GM23338 (cell line): ENCODE measurements around the gene GAK. TPM values are rescaled to one million over a fixed set of nuclear protein-coding genes. Genes with fewer than 3 reads are reported as not detected.

Experiments
- ATAC-seq: fragments of 200-7000 bp; cut with Tn5 transposase; 3 replicates; pipeline ENCODE4 v1.9.1; 2020
- DNase-seq: peaks from one replicate; pipeline ENCODE4 v3.0.0-alpha.2; 2015; ENCODE audit warnings: low spot score
- H2AFZ ChIP-seq: fragments of 200-600 bp; sonication (generic); 2 replicates; pipeline ENCODE4 v1.8.0; 2016; ENCODE audit warnings: antibody characterized with exemption, mild to moderate bottlenecking, moderate library complexity
- H3F3A ChIP-seq: fragments of 200-600 bp; sonication (generic); replicated peaks from 2 replicates; pipeline ENCODE4 v1.8.0; 2017; ENCODE audit warnings: antibody characterized with exemption, mixed run types, low read depth
- H3K27ac ChIP-seq: fragments of 200-600 bp; sonication (generic); 2 replicates; pipeline ENCODE4 v1.6.1; 2016; ENCODE audit warnings: low read depth
- H3K27me3 ChIP-seq: fragments of 200-600 bp; sonication (generic); 2 replicates; pipeline ENCODE4 v1.8.0; 2016; ENCODE audit warnings: mild to moderate bottlenecking, mixed run types, moderate library complexity; ENCODE audit not compliant: insufficient read depth
- H3K36me3 ChIP-seq: fragments of 200-600 bp; sonication (generic); 2 replicates; pipeline ENCODE4 v1.8.0; 2016; ENCODE audit warnings: mild to moderate bottlenecking; ENCODE audit not compliant: insufficient read depth
- H3K4me1 ChIP-seq: fragments of 200-600 bp; sonication (generic); 2 replicates; pipeline ENCODE4 v1.8.0; 2016; ENCODE audit warnings: mild to moderate bottlenecking, moderate library complexity; ENCODE audit not compliant: insufficient read depth
- H3K4me2 ChIP-seq: fragments of 200-600 bp; sonication (generic); 2 replicates; pipeline ENCODE4 v1.7.1; 2017; ENCODE audit warnings: mixed run types
- H3K4me3 ChIP-seq: fragments of 200-600 bp; sonication (generic); 2 replicates; pipeline ENCODE4 v1.6.1; 2016; ENCODE audit warnings: mixed run types
- H3K79me2 ChIP-seq: fragments of 200-600 bp; sonication (generic); replicated peaks from 2 replicates; pipeline ENCODE4 v1.8.0; 2017; ENCODE audit warnings: mild to moderate bottlenecking; ENCODE audit not compliant: insufficient read depth
- H3K9me2 ChIP-seq: fragments of 200-600 bp; sonication (generic); 2 replicates; pipeline ENCODE4 v1.8.0; 2017; ENCODE audit not compliant: insufficient read depth
- H4K20me1 ChIP-seq: fragments of 200-600 bp; sonication (generic); replicated peaks from 2 replicates; pipeline ENCODE4 v1.8.0; 2017; ENCODE audit warnings: mild to moderate bottlenecking; ENCODE audit not compliant: insufficient read depth
- H3K27ac Mint-ChIP-seq: 2 replicates; pipeline ENCODE4 v1.8.0; 2020; ENCODE audit warnings: inconsistent platforms, mild to moderate bottlenecking, moderate library complexity, mixed read lengths
- H3K27me3 Mint-ChIP-seq: 3 replicates; pipeline ENCODE4 v1.8.0; 2022; ENCODE audit warnings: low read depth, mild to moderate bottlenecking, moderate library complexity, mixed read lengths, inconsistent platforms; ENCODE audit not compliant: insufficient read depth, poor library complexity
- H3K36me3 Mint-ChIP-seq: 3 replicates; pipeline ENCODE4 v1.8.0; 2021; ENCODE audit warnings: low read depth, mild to moderate bottlenecking, inconsistent platforms, moderate library complexity, mixed read lengths
- H3K4me1 Mint-ChIP-seq: 3 replicates; pipeline ENCODE4 v1.8.0; 2020; ENCODE audit warnings: mild to moderate bottlenecking, inconsistent platforms, mixed read lengths
- H3K4me3 Mint-ChIP-seq: 3 replicates; pipeline ENCODE4 v1.8.0; 2021; ENCODE audit warnings: moderate library complexity, mild to moderate bottlenecking, inconsistent platforms, mixed read lengths
- H3K9me3 Mint-ChIP-seq: 3 replicates; pipeline ENCODE4 v1.8.0; 2020; ENCODE audit warnings: moderate library complexity, mild to moderate bottlenecking, inconsistent platforms, mixed read lengths
- CREB1 ChIP-seq: fragments of 250-450 bp; sonication (Bioruptor Pico); IDR thresholded peaks from 2 replicates; pipeline ENCODE4 v1.5.0; 2020; ENCODE audit warnings: low read depth, mild to moderate bottlenecking, moderate library complexity
- EZH2 ChIP-seq: fragments of 200-600 bp; sonication (generic); IDR thresholded peaks from one replicate; pipeline ENCODE4 v1.8.0; 2017; ENCODE audit warnings: antibody characterized with exemption, mild to moderate bottlenecking, low read depth; ENCODE audit not compliant: unreplicated experiment
- EZH2phosphoT487 ChIP-seq: fragments of 200-600 bp; sonication (generic); IDR thresholded peaks from one replicate; pipeline ENCODE4 v1.8.1; 2018; ENCODE audit warnings: antibody characterized with exemption; ENCODE audit not compliant: unreplicated experiment
- JUNB ChIP-seq: IDR thresholded peaks from one replicate; pipeline ENCODE4 v1.6.1; 2016; ENCODE audit warnings: antibody characterized with exemption; ENCODE audit not compliant: unreplicated experiment
- NANOG ChIP-seq: IDR thresholded peaks from 2 replicates; pipeline ENCODE4 v1.6.1; 2016; ENCODE audit warnings: antibody characterized with exemption, borderline replicate concordance
- POLR2AphosphoS5 ChIP-seq: IDR thresholded peaks from 2 replicates; pipeline ENCODE4 v1.6.1; 2016; ENCODE audit warnings: antibody characterized with exemption, low read depth
- STAT1 ChIP-seq: IDR thresholded peaks from one replicate; pipeline ENCODE4 v1.6.1; 2016; ENCODE audit warnings: antibody characterized with exemption; ENCODE audit not compliant: unreplicated experiment
- ZNF114 ChIP-seq: fragments of 250-450 bp; sonication (Bioruptor Pico); IDR thresholded peaks from 2 replicates; pipeline ENCODE4 v1.5.0; 2020; ENCODE audit warnings: mild to moderate bottlenecking, moderate library complexity
- ZNF331 ChIP-seq: fragments of 250-450 bp; sonication (Bioruptor Pico); IDR thresholded peaks from 2 replicates; pipeline ENCODE4 v1.5.0; 2020; ENCODE audit warnings: low read depth, mild to moderate bottlenecking, moderate library complexity
- ZNF462 ChIP-seq: fragments of 250-450 bp; sonication (Bioruptor Pico); IDR thresholded peaks from 2 replicates; pipeline ENCODE4 v1.5.0; 2020; ENCODE audit warnings: mild to moderate bottlenecking, moderate library complexity
- polyA plus RNA-seq: library from polyadenylated mRNA; unstranded; fragments of >200 nt; fragmentation: Nextera tagmentation; extraction: Ambion mirVana; gene quantifications from 2 replicates; pipeline ENCODE4 v1.2.1, GENCODE V29; 2016
- total RNA-seq: library from RNA; depleted of rRNA; stranded (reverse); fragments of >200 nt; shearing (Covaris generic); gene quantifications from 2 replicates; pipeline ENCODE4 v1.2.3, GENCODE V29; 2014
- TF ChIP-seq, protein P1 (sequence below), 2 experiments: fragments of 200-600 bp in 1 of 2; sonication (generic) in 1 of 2; conservative IDR thresholded peaks; 2 replicates each; pipeline versions ENCODE4 v1.5.1 to v1.6.1; 2016 to 2017; ENCODE audit warnings: antibody characterized with exemption in 2 of 2, low read depth in 2 of 2, mild to moderate bottlenecking in 2 of 2, moderate library complexity in 1 of 2
- TF ChIP-seq, protein P2 (sequence below): IDR thresholded peaks from 2 replicates; pipeline ENCODE4 v1.6.1; 2016; ENCODE audit warnings: antibody characterized with exemption
- TF ChIP-seq, protein P3 (sequence below): IDR thresholded peaks from one replicate; pipeline ENCODE4 v1.6.1; 2018; ENCODE audit warnings: antibody characterized with exemption; ENCODE audit not compliant: unreplicated experiment

GAK gene
- total and polyA plus RNA-seq, 2 experiments from 2014 or later, result 48.5 to 124 TPM

DNA sequence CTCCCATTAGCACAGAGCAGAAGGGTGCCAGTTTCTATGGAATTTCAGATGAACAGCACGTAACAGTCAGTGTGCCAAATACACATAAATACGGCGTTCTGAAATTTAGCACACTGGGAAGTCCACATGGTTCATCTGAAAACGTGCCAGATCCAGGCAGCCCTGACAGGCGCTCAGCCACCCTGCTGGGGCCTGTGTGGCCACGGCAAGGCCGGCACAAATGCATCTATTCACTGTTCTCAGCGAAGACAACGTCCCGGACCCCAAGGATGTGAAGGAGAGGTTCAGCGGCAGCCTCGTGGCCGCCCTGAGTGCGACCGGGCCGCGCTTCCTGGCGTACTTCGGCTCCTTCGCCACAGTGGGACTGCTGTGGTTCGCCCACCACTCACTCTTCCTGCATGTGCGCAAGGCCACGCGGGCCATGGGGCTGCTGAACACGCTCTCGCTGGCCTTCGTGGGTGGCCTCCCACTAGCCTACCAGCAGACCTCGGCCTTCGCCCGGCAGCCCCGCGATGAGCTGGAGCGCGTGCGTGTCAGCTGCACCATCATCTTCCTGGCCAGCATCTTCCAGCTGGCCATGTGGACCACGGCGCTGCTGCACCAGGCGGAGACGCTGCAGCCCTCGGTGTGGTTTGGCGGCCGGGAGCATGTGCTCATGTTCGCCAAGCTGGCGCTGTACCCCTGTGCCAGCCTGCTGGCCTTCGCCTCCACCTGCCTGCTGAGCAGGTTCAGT lies 25.6 kb upstream of the GAK start:
- Histone ChIP-seq H3K4me3 (no peak overlapping the region), H3K27me3 (no peaks in the 10 kb centered on the region), H2AFZ (no peak overlapping the region), H3F3A (no peaks in the 10 kb centered on the region), H3K27ac (no peak overlapping the region), H3K79me2 (no peaks in the 10 kb centered on the region), H3K4me2 (no peak overlapping the region), H3K4me1 (no peaks in the 10 kb centered on the region), H3K9me2 (no peaks in the 10 kb centered on the region), H3K36me3 (no peaks in the 10 kb centered on the region), H4K20me1 (no peaks in the 10 kb centered on the region; the same call in 1 of the 2 replicates)
- Mint-ChIP-seq H3K27ac (no peak overlapping the region), H3K36me3 (no peaks in the 10 kb centered on the region; the same call in 2 of the 3 replicates), H3K4me3 (no peak overlapping the region), H3K4me1 (no peaks in the 10 kb centered on the region), H3K27me3 (peaks cover 1% of the 10 kb centered on the region), H3K9me3 (no peaks in the 10 kb centered on the region)
- ATAC-seq (no peak), DNase-seq (no peak)
- no peak for TF ChIP-seq ZNF462
- TF ChIP-seq EZH2phosphoT487, result no peak
- no peak for TF ChIP-seq ZNF114
- TF ChIP-seq CREB1, result no peak
- TF ChIP-seq JUNB, result no peak
- TF ChIP-seq, protein P1, sequence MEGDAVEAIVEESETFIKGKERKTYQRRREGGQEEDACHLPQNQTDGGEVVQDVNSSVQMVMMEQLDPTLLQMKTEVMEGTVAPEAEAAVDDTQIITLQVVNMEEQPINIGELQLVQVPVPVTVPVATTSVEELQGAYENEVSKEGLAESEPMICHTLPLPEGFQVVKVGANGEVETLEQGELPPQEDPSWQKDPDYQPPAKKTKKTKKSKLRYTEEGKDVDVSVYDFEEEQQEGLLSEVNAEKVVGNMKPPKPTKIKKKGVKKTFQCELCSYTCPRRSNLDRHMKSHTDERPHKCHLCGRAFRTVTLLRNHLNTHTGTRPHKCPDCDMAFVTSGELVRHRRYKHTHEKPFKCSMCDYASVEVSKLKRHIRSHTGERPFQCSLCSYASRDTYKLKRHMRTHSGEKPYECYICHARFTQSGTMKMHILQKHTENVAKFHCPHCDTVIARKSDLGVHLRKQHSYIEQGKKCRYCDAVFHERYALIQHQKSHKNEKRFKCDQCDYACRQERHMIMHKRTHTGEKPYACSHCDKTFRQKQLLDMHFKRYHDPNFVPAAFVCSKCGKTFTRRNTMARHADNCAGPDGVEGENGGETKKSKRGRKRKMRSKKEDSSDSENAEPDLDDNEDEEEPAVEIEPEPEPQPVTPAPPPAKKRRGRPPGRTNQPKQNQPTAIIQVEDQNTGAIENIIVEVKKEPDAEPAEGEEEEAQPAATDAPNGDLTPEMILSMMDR (conservative IDR thresholded peaks at IDR 0.05; ENCODE audit: low read depth in 2 of 2), result no peak
- no peak for TF ChIP-seq STAT1
- TF ChIP-seq NANOG, result no peak
- TF ChIP-seq, protein P2, sequence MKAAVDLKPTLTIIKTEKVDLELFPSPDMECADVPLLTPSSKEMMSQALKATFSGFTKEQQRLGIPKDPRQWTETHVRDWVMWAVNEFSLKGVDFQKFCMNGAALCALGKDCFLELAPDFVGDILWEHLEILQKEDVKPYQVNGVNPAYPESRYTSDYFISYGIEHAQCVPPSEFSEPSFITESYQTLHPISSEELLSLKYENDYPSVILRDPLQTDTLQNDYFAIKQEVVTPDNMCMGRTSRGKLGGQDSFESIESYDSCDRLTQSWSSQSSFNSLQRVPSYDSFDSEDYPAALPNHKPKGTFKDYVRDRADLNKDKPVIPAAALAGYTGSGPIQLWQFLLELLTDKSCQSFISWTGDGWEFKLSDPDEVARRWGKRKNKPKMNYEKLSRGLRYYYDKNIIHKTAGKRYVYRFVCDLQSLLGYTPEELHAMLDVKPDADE, result no peak
- no peak for TF ChIP-seq POLR2AphosphoS5
- TF ChIP-seq EZH2, result no peak
- no peak for TF ChIP-seq ZNF331
- TF ChIP-seq, protein P3, sequence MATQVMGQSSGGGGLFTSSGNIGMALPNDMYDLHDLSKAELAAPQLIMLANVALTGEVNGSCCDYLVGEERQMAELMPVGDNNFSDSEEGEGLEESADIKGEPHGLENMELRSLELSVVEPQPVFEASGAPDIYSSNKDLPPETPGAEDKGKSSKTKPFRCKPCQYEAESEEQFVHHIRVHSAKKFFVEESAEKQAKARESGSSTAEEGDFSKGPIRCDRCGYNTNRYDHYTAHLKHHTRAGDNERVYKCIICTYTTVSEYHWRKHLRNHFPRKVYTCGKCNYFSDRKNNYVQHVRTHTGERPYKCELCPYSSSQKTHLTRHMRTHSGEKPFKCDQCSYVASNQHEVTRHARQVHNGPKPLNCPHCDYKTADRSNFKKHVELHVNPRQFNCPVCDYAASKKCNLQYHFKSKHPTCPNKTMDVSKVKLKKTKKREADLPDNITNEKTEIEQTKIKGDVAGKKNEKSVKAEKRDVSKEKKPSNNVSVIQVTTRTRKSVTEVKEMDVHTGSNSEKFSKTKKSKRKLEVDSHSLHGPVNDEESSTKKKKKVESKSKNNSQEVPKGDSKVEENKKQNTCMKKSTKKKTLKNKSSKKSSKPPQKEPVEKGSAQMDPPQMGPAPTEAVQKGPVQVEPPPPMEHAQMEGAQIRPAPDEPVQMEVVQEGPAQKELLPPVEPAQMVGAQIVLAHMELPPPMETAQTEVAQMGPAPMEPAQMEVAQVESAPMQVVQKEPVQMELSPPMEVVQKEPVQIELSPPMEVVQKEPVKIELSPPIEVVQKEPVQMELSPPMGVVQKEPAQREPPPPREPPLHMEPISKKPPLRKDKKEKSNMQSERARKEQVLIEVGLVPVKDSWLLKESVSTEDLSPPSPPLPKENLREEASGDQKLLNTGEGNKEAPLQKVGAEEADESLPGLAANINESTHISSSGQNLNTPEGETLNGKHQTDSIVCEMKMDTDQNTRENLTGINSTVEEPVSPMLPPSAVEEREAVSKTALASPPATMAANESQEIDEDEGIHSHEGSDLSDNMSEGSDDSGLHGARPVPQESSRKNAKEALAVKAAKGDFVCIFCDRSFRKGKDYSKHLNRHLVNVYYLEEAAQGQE, result no peak
